Measurements from ENCODE around the gene HNRNPUL2. TPM values are rescaled to one million over a fixed set of nuclear protein-coding genes. Genes with fewer than 3 reads are reported as not detected.
A peak's percentile ranks its signal among the peaks of the same experiment; 100 is the strongest.

The HNRNPUL2 gene
- total and polyA plus RNA-seq, 9 of the 15 experiments (the other 6 are each of a cell fraction or from before 2014, with no cell fraction given), result 0.89 to 44.3 (median 15.2) TPM

DNA sequence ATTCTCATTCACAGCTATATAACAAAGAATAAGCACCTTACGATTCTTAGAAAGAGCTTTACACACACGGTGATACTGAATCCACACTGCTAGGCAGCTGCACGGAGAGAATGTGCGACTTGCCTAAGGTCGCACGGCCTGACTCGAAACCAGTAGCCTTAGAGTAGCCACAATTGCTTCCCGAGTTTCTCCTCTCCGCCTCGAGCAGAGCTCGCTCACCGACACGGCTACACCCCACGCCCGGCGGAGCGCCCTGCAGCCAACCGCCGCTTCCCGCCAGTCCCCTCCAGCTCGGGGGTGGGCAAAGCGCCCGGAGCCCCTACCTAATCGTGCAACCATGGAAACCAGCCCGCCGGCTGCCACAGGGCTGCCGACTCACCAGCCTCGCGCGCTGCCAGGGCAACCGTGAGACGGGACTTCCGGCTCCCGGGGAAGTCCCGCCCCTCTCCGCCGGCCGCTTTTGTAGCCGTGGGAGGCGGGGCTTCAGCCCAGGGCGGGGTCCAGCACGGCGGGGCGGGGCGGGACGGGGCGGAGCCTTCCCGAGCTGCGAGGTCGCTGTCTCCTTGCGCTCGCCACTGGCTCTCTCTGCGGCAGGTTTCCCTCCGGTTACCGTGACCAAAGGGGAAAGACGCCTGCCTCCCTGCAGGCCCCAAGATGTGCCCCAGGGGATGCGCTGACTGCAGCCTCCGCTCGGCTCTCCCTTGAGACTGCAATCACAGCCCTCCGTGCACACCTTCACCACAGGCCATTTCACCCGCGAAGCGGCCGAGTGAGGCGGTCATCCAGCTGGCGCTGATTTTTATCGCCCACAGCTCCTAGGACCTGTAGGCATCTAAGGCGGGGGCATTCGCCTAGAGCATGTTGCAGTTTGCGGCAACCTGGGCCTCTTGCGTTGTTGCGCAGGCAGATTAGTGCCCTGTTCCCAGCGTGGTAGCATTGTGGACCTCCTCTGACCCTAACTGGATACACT, 21.1 kb downstream of the HNRNPUL2 start (continued):
- TF ChIP-seq, protein P1, sequence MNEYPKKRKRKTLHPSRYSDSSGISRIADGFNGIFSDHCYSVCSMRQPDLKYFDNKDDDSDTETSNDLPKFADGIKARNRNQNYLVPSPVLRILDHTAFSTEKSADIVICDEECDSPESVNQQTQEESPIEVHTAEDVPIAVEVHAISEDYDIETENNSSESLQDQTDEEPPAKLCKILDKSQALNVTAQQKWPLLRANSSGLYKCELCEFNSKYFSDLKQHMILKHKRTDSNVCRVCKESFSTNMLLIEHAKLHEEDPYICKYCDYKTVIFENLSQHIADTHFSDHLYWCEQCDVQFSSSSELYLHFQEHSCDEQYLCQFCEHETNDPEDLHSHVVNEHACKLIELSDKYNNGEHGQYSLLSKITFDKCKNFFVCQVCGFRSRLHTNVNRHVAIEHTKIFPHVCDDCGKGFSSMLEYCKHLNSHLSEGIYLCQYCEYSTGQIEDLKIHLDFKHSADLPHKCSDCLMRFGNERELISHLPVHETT (CRISPR knock-in tag; conservative IDR thresholded peaks at IDR 0.05 in 1 of 2, IDR thresholded peaks at IDR 0.05 in 1 of 2), result peak in 1 of 2 experiments; percentile 77; a peak in 2 of 4 replicates
- TF ChIP-seq MXI1 (IDR thresholded peaks at IDR 0.05; ENCODE audit: low read depth, low read length), result peak; percentile 83
- TF ChIP-seq, protein P2, sequence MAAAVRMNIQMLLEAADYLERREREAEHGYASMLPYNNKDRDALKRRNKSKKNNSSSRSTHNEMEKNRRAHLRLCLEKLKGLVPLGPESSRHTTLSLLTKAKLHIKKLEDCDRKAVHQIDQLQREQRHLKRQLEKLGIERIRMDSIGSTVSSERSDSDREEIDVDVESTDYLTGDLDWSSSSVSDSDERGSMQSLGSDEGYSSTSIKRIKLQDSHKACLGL (CRISPR knock-in tag; IDR thresholded peaks at IDR 0.05; ENCODE audit: borderline replicate concordance, poor library complexity, severe bottlenecking), result no peak
- TF ChIP-seq, protein P3, sequence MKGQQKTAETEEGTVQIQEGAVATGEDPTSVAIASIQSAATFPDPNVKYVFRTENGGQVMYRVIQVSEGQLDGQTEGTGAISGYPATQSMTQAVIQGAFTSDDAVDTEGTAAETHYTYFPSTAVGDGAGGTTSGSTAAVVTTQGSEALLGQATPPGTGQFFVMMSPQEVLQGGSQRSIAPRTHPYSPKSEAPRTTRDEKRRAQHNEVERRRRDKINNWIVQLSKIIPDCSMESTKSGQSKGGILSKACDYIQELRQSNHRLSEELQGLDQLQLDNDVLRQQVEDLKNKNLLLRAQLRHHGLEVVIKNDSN (CRISPR knock-in tag; IDR thresholded peaks at IDR 0.05), result peak; percentile 29
- peak in 1 of 2 experiments; percentile 25; a peak in 1 of 4 replicates for TF ChIP-seq RCOR1 (IDR thresholded peaks at IDR 0.05; ENCODE audit: borderline replicate concordance in 1 of 2, low read depth in 2 of 2, low read length in 2 of 2)
- 0 out of 2 replicates have a peak, but pooled peaks have one; percentile 16 for TF ChIP-seq JUND (IDR thresholded peaks at IDR 0.05; ENCODE audit: borderline replicate concordance, low read depth, low read length)
- no peak for TF ChIP-seq JUND (tag; IDR thresholded peaks at IDR 0.05; ENCODE audit: borderline replicate concordance, low read depth, low read length)
- TF ChIP-seq SRSF7 (optimal IDR thresholded peaks at IDR 0.05; ENCODE audit: low read depth, low read length), result no peak
- TF ChIP-seq, protein P4, sequence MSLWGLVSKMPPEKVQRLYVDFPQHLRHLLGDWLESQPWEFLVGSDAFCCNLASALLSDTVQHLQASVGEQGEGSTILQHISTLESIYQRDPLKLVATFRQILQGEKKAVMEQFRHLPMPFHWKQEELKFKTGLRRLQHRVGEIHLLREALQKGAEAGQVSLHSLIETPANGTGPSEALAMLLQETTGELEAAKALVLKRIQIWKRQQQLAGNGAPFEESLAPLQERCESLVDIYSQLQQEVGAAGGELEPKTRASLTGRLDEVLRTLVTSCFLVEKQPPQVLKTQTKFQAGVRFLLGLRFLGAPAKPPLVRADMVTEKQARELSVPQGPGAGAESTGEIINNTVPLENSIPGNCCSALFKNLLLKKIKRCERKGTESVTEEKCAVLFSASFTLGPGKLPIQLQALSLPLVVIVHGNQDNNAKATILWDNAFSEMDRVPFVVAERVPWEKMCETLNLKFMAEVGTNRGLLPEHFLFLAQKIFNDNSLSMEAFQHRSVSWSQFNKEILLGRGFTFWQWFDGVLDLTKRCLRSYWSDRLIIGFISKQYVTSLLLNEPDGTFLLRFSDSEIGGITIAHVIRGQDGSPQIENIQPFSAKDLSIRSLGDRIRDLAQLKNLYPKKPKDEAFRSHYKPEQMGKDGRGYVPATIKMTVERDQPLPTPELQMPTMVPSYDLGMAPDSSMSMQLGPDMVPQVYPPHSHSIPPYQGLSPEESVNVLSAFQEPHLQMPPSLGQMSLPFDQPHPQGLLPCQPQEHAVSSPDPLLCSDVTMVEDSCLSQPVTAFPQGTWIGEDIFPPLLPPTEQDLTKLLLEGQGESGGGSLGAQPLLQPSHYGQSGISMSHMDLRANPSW (CRISPR knock-in tag; IDR thresholded peaks at IDR 0.05), result no peak
- no peak for TF ChIP-seq MCM3 (IDR thresholded peaks at IDR 0.05)
- peak; percentile 65; the same call in 1 of the 2 replicates for TF ChIP-seq RB1 (IDR thresholded peaks at IDR 0.05; ENCODE audit: low read depth)
- TF ChIP-seq SAP30 (IDR thresholded peaks at IDR 0.05; ENCODE audit: borderline replicate concordance, insufficient read depth, low read depth, low read length, poor library complexity, severe bottlenecking), result peak; percentile 69
- TF ChIP-seq LARP7 (IDR thresholded peaks at IDR 0.05), result no peak
- TF ChIP-seq SRSF3 (IDR thresholded peaks at IDR 0.05; ENCODE audit: insufficient read depth, low read length), result no peak
- TF ChIP-seq, protein P5, sequence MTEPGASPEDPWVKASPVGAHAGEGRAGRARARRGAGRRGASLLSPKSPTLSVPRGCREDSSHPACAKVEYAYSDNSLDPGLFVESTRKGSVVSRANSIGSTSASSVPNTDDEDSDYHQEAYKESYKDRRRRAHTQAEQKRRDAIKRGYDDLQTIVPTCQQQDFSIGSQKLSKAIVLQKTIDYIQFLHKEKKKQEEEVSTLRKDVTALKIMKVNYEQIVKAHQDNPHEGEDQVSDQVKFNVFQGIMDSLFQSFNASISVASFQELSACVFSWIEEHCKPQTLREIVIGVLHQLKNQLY (CRISPR knock-in tag; conservative IDR thresholded peaks at IDR 0.05), result peak in 1 of 2 experiments; percentile 73; a peak in 1 of 4 replicates
- no peak for TF ChIP-seq PRMT5 (CRISPR knock-in tag; IDR thresholded peaks at IDR 0.05)
